ENCODE results near the gene FHIP2A. TPM values are rescaled to one million over a fixed set of nuclear protein-coding genes. Genes with fewer than 3 reads are reported as not detected.
A peak's percentile ranks its signal among the peaks of the same experiment; 100 is the strongest.

The FHIP2A gene
- total RNA-seq, 4 donors from 2014 or later: 4.8 to 16.2 (median 9.0) TPM

DNA sequence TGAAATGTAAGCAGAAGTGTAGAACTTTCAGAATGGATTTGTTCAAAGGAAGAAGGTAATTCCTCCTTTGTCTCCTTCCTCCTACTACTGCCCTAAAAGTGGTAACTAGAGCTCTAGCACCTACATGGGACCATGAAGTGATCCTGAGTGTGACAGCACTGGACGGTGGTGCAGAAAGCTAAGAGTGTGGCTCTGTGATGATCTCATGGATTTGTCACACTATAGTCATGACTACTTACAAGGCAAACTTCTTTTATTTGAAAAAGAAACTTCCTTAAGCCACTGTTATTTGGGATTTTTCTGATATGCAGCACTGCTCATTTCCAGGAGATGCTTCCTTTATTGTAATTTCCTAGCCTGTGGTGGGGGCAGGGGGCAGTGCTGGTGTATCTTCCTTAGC lies 5.8 kb upstream of the FHIP2A start:
- no peak for DNase-seq

GRCh38 chr10:114816308-114816707 lies 5.3 kb upstream of the FHIP2A start:
- TF ChIP-seq POLR2A (IDR thresholded peaks at IDR 0.05) (no peak), CTCF (IDR thresholded peaks at IDR 0.05) (no peak)
- WGBS, 2 donors: 93 to 94% methylated on average over 5 to 7 of the region's 7 CpGs
- Histone ChIP-seq H3K9me3 (no peaks in the 10 kb centered on the region), H3K4me3 (no peak overlapping the region), H3K27me3 (no peaks in the 10 kb centered on the region), H3K4me1 (peaks cover 5 to 8% (median 8%) of the 10 kb centered on the region in 3 donors), H3K36me3 (no peaks in the 10 kb centered on the region), H3K27ac (no peak overlapping the region)
- no peak for DNase-seq
- intact Hi-C loops (cut with DNase I): no loop called here

More for the DNA sequence above, 5.8 kb upstream of the FHIP2A start:
- no peak for TF ChIP-seq CTCF (IDR thresholded peaks at IDR 0.05)
- TF ChIP-seq POLR2A (IDR thresholded peaks at IDR 0.05): no peak
- intact Hi-C loops (cut with DNase I): no loop called here
- no peaks in the 10 kb centered on the region for H3K36me3 ChIP-seq
- H3K27me3 ChIP-seq: no peaks in the 10 kb centered on the region
- no peak overlapping the region for H3K4me3 ChIP-seq
- H3K4me1 ChIP-seq: peaks cover under 1 to 3% (median 3%) of the 10 kb centered on the region in 3 donors
- WGBS, 2 donors: 61 to 80% methylated on average over 1 of the region's 1 CpG
- H3K9me3 ChIP-seq: no peaks in the 10 kb centered on the region
- no peak overlapping the region for H3K27ac ChIP-seq

DNA sequence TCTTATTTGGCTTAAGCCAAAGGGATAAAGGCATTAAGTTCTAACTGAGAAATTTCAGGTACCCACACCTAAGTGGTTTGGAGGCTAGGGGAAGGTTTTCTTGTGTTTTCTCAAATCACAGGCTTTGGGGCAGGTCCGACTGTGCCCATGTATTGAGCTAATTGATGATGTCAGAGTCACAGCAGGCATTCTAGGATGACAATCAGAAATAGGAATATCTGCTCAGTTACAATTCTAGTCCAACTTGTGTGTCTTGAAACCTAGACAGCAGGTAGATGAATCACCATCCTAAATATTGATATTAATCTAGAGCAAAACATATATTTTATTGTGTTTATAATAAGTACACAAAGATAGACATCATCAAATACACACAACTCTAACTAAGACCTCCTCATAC lies 2.3 kb upstream of the FHIP2A start:
- intact Hi-C loops (cut with DNase I): no loop called here
- WGBS, 2 donors: 79 to 91% methylated on average over 1 of the region's 1 CpG

GRCh38 chr10:114821915-114822443 lies 399 bp downstream of the FHIP2A start:
- TF ChIP-seq POLR2A (IDR thresholded peaks at IDR 0.05) (no peak), CTCF (IDR thresholded peaks at IDR 0.05) (peak in 1 of 6 experiments; percentile 4)
- no peak for DNase-seq
- WGBS, 2 donors: 2% methylated on average over 20 of the region's 60 CpGs; no CpG with 5 or more reads in 1 of the 2 donors
- Histone ChIP-seq H3K4me3 (peak overlapping the region; percentile 62 to 93 (median 76)), H3K27me3 (no peaks in the 10 kb centered on the region), H3K36me3 (no peaks in the 10 kb centered on the region), H3K4me1 (peaks cover 9 to 48% (median 31%) of the 10 kb centered on the region in 3 donors), H3K9me3 (no peaks in the 10 kb centered on the region), H3K27ac (peak overlapping the region; percentile 92 to 98 (median 94))
- intact Hi-C loops (cut with DNase I): no loop called here

More for the DNA sequence above, 2.3 kb upstream of the FHIP2A start:
- TF ChIP-seq CTCF (IDR thresholded peaks at IDR 0.05) (no peak), POLR2A (IDR thresholded peaks at IDR 0.05) (no peak)
- no peaks in the 10 kb centered on the region for H3K36me3 ChIP-seq
- H3K9me3 ChIP-seq: no peaks in the 10 kb centered on the region
- no peak for DNase-seq
- H3K4me1 ChIP-seq: peaks cover 9 to 23% (median 15%) of the 10 kb centered on the region in 3 donors
- no peak overlapping the region for H3K27ac ChIP-seq
- no peaks in the 10 kb centered on the region for H3K27me3 ChIP-seq
- no peak overlapping the region for H3K4me3 ChIP-seq

DNA sequence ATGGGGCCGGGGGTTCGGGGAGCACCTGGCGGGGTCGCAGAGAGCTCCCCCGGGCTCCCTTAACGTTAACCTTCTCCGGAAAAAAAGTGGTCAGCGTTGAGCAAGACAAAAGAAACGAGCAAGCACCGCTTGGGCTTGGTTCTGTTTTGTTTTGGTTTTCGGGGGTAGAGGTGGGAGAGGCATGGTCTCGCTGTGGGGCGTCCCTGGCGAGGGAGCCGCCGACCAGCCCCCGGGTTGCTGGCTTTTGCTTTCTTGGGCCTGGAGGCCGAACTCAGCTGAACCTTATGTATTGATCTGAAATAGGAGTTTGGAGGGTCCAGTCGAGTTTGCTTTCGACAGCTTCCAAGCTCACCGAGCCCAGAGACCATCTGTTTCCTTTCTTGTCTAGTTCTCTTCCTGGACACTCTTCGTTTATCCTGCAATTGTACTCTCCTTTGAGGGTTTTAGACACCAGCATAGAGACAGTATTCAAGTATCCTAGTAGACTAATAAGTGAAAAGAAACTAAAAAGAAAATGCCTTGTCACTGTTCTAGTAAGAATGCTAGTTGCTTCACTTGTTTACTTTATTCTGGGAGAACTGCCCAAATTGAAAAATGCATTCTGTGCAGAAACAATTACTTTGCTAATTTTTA lies 980 bp downstream of the FHIP2A start:
- peaks cover 9 to 48% (median 31%) of the 10 kb centered on the region in 3 donors for H3K4me1 ChIP-seq
- H3K4me3 ChIP-seq: peak overlapping the region; percentile 62 to 93 (median 76)
- no peaks in the 10 kb centered on the region for H3K9me3 ChIP-seq
- WGBS, 2 donors: 1% methylated on average over 13 to 16 of the region's 22 CpGs
- H3K27ac ChIP-seq: peak overlapping the region; percentile 92 to 98 (median 94)
- no peaks in the 10 kb centered on the region for H3K27me3 ChIP-seq
- no peak for DNase-seq
- intact Hi-C loops (cut with DNase I): no loop called here
- no peaks in the 10 kb centered on the region for H3K36me3 ChIP-seq
- no peak for TF ChIP-seq CTCF (IDR thresholded peaks at IDR 0.05)
- peak in 1 of 4 donors; percentile 35 for TF ChIP-seq POLR2A (IDR thresholded peaks at IDR 0.05)
